Cardiac fibroblast (primary cell): ENCODE results near the gene CSRNP3.

Experiments used
- DNase-seq, 2 donors: peaks; one replicate each; pipeline versions ENCODE4 v3.0.0 to v3.0.0-alpha.2; 2010; ENCODE audit warnings: low read depth in 2 of 2
- H3K4me3 ChIP-seq, 2 donors: replicated peaks in 1 of 2; 1 replicate in 1 of 2; 2 replicates in 1 of 2; pipeline ENCODE4 v1.5.1; 2011; ENCODE audit warnings: low read depth in 2 of 2, low read length in 2 of 2, mild to moderate bottlenecking in 2 of 2, moderate library complexity in 1 of 2
- CTCF ChIP-seq: IDR thresholded peaks from one replicate; pipeline ENCODE4 v1.5.1; 2011; ENCODE audit warnings: low read depth, mild to moderate bottlenecking, low read length, inconsistent platforms

CSRNP3 gene

GRCh38 chr2:165675551-165675968 is 206.1 kb downstream of the CSRNP3 start:
- no peak for TF ChIP-seq CTCF
- peak in 1 of 2 donors; percentile 45 for DNase-seq
- no peak overlapping the region for H3K4me3 ChIP-seq

DNA sequence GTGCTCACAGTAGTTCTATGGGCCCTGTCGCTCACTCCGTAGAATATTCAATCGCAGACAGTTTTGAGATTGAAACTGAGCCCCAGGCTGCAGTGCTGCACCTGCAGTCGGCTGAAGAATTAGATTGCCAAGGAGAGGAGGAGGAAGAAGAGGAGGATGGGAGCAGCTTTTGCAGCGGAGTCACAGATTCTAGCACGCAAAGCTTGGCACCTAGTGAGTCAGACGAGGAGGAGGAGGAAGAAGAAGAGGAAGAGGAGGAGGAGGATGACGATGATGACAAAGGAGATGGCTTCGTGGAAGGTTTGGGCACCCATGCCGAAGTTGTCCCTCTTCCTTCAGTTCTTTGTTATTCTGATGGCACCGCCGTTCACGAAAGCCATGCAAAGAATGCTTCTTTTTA is 209.4 kb downstream of the CSRNP3 start:
- H3K4me3 ChIP-seq: no peak overlapping the region
- TF ChIP-seq CTCF: no peak
- no peak for DNase-seq

DNA sequence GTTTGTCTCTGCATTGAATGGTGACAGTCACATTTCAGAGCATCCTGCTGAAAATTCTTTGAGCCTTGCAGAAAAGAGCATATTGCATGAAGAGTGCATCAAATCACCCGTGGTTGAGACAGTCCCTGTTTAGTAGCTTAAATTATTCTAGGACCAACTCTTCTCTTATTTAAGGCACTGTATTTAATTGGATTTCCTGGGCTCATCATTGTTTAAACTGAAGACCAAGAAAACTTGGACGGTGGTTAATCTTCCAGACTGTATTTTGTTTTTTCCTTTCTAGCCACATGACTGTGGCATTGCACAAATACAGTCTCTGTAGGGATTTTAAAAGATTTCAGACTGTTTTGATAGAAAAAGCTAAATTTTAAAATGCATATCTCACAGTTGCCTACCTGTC is 210.1 kb downstream of the CSRNP3 start:
- no peak for DNase-seq
- H3K4me3 ChIP-seq: no peak overlapping the region
- no peak for TF ChIP-seq CTCF

- no peak overlapping the region for H3K4me3 ChIP-seq
- TF ChIP-seq CTCF: no peak
- DNase-seq: no peak
These were observed 212.3 kb downstream of the CSRNP3 start for GRCh38 chr2:165681841-165682240.

- no peak for TF ChIP-seq CTCF
- H3K4me3 ChIP-seq: no peak overlapping the region
- DNase-seq: no peak
These were observed 213.0 kb downstream of the CSRNP3 start for GRCh38 chr2:165682546-165682945.

- no peak for DNase-seq
- H3K4me3 ChIP-seq: no peak overlapping the region
- TF ChIP-seq CTCF: no peak
These were observed 217.3 kb downstream of the CSRNP3 start for GRCh38 chr2:165686800-165687199.

DNA sequence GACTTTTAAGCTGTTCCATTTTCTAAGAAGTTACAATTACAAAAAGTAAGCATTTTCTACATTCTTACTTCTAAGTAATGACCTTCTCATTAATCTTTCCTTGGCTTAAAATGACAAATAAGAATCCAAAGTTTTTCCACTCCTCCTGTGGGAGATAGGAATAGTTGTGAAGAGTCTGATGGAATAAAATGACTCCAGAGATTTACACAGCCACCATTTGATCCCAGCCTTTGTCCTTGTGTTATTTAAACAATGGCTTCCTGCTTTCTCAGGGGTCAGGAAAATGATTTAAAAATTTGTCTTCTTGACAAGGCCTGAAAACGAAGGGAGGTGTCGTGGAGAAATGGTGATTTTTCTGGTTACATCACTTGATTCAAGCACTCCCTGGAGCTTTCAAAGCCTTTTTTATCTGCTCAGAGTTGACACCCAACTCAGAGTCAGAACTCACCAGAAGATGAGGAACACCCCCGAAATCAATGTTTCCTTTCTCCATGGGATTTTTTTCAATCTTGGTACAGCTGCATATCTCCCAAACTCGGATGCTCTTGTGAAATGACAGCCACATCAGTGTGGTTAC is 218.0 kb downstream of the CSRNP3 start:
- no peak for DNase-seq

More for the DNA sequence above, 218.0 kb downstream of the CSRNP3 start:
- TF ChIP-seq CTCF: peak; percentile 1
- no peak overlapping the region for H3K4me3 ChIP-seq
